Progenitor cell of endocrine pancreas (in vitro differentiated cells): ENCODE measurements around the gene PEMT. TPM values are rescaled to one million over a fixed set of nuclear protein-coding genes. Genes with fewer than 3 reads are reported as not detected.
A peak's percentile ranks its signal among the peaks of the same experiment; 100 is the strongest.

Source experiments
- DNase-seq: peaks from one replicate; pipeline ENCODE4 v3.0.0; 2021; ENCODE audit warnings: low spot score; ENCODE audit not compliant: unreplicated experiment
- H3K27ac Mint-ChIP-seq: 2 replicates; pipeline ENCODE4 v1.8.0; 2021; ENCODE audit warnings: mild to moderate bottlenecking, moderate library complexity, mixed read lengths
- H3K27me3 Mint-ChIP-seq: 2 replicates; pipeline ENCODE4 v1.8.0; 2021; ENCODE audit warnings: mixed read lengths
- H3K36me3 Mint-ChIP-seq: 2 replicates; pipeline ENCODE4 v1.8.0; 2022; ENCODE audit warnings: mixed read lengths; ENCODE audit not compliant: insufficient read depth
- H3K4me1 Mint-ChIP-seq: 2 replicates; pipeline ENCODE4 v1.8.0; 2021; ENCODE audit warnings: low read depth, mixed read lengths
- H3K4me3 Mint-ChIP-seq: 2 replicates; pipeline ENCODE4 v1.8.0; 2021; ENCODE audit warnings: low read depth, mild to moderate bottlenecking, moderate library complexity, mixed read lengths
- H3K9me3 Mint-ChIP-seq: 2 replicates; pipeline ENCODE4 v1.8.0; 2021; ENCODE audit warnings: low read depth, mixed read lengths
- total RNA-seq: library from RNA; stranded (reverse); gene quantifications from 2 replicates; pipeline ENCODE4 v1.2.1, GENCODE V29; 2021
- TF ChIP-seq, protein P1 (sequence below): fragments of 200-600 bp; sonication (generic); IDR thresholded peaks from one replicate; pipeline ENCODE4 v1.5.0; 2021; ENCODE audit warnings: antibody characterized with exemption, mild to moderate bottlenecking; ENCODE audit not compliant: unreplicated experiment

The PEMT gene
- total RNA-seq, 1 donor from 2014 or later = 67.0 TPM

DNA sequence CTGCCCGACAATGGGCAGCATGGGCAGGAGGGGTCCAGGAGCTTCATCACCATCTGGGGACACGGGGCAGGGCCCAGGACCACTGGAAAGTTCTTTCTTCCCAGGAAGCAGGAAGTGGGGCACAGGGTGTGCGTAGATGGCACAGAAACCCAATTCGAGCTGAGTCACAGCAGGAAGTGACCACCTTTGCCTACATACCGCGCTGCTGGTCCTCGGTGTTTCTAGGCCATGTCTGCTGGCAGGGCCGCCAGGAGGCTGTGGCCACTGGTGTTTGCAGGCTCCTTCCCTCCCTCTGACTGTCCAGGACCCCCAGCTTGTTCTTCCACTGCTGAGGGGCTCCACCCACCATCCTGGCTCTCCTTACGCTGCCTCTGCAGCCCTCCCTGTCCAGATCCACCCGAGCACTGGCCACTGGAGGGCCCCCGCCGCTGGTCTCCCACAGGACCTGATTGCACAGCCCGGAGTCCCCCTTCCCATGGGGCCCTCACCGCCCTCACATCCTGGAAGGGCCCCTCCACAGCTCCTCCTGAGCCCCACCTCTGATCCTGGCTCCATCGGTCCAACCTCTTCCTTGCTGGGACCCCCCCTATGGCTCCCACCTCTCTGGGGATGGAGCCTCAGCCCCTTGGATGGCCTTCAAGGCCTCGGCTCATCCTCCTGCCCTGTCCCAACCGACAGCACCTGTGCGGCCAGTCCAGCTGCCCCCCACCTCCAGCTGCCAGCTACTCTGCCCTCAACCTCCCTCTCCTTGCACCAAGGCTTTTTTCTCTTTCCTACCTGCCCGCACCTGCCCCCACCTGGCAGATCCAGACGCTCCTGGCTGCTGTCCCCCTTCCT is 80.8 kb downstream of the PEMT start:
- no peak for DNase-seq
- Mint-ChIP-seq H3K27ac (peak overlapping the region; percentile 20), H3K36me3 (no peaks in the 10 kb centered on the region), H3K4me3 (no peak overlapping the region), H3K4me1 (no peaks in the 10 kb centered on the region), H3K27me3 (no peaks in the 10 kb centered on the region), H3K9me3 (no peaks in the 10 kb centered on the region)
- TF ChIP-seq, protein P1, sequence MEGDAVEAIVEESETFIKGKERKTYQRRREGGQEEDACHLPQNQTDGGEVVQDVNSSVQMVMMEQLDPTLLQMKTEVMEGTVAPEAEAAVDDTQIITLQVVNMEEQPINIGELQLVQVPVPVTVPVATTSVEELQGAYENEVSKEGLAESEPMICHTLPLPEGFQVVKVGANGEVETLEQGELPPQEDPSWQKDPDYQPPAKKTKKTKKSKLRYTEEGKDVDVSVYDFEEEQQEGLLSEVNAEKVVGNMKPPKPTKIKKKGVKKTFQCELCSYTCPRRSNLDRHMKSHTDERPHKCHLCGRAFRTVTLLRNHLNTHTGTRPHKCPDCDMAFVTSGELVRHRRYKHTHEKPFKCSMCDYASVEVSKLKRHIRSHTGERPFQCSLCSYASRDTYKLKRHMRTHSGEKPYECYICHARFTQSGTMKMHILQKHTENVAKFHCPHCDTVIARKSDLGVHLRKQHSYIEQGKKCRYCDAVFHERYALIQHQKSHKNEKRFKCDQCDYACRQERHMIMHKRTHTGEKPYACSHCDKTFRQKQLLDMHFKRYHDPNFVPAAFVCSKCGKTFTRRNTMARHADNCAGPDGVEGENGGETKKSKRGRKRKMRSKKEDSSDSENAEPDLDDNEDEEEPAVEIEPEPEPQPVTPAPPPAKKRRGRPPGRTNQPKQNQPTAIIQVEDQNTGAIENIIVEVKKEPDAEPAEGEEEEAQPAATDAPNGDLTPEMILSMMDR = no peak

DNA sequence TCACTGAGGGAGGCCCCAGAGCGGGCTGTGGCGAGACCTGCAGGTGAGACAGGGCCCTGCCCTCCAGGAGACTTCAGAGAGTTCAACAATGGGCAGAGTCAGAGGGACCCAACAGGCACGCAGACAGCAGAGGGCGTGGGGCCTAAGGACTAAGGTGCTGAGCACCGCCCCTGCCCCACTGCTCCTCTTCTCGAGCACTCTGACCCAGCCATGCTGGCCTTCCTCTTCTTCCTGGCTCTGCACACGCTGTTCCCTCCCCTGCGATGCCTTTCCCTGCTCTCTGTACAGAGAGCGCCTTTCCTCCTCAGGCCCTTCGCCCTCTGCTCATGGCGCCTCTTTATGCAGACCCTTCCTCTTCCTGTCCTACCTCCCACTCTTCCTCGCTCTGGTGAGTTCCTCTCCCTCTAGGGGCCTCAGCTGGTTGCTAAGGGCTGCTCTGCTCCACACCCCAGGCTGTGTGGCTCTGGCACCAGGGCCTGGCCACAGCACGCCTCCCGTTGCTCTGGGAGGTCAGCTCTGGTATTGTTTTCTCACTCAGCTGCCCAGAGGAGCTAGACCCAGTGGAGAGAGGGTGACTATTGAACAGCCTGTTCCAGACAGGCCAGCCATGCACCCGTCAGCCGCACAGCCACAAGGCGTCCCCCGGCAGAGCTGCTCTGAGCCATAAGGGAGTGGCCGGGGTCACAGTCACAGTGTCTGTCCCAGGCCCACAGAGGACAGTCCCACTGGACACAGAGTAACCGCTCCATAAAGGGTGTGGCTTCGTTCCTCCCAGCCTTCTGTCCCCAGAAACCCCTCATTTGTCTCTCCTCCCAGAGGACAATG is 81.7 kb downstream of the PEMT start:
- Mint-ChIP-seq H3K27ac (no peak overlapping the region), H3K9me3 (no peaks in the 10 kb centered on the region), H3K27me3 (no peaks in the 10 kb centered on the region), H3K4me1 (no peaks in the 10 kb centered on the region), H3K4me3 (no peak overlapping the region), H3K36me3 (no peaks in the 10 kb centered on the region)
- DNase-seq = no peak
- TF ChIP-seq, protein P1 = no peak

DNA sequence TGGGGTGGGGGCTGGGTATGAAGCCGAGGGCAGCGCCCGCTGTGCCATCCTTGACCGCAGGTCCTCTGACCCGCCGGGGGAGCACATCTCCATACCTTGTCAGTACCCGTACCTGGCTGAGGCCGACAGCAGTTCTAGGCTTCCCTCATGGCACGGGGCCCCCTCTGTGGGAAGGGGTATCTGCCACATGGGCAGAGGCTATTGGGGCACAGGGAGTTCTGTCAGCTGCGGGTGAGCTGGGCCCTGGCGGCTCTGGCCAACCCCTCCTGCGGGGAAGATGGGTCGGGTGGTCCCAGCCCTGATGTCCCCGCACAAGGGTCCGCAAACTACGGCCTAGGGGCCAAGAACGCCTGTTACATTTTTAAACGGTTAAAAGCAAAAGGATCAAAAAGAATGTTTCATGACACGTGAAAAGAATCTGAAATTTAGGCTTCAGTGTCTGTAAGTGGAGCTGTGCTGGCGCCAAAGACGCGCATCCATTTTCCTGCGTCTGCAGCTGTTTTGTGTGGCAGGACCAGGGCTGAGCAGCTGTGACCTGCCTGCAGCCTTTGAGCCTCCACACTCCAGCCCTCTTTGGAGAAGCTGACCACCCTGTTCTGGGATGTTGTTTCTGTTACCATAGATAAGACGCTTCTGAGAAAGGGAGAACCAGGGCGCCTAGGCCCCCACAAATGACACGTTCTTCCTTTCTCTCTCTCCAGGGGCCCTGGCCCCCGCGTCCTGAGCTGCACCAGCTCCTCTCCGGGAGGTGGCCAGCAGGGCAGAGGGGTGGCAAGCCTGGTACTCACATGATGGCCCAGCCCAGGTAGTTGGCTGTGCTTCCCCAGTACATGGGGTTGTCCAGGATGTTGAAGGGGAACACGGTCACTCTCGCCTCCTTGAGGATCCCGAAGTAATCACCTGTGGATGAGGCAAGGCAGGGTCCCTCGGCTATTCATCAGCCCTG is 82.6 kb downstream of the PEMT start:
- Mint-ChIP-seq H3K4me1 (no peaks in the 10 kb centered on the region), H3K36me3 (no peaks in the 10 kb centered on the region), H3K9me3 (no peaks in the 10 kb centered on the region), H3K27me3 (no peaks in the 10 kb centered on the region), H3K4me3 (no peak overlapping the region), H3K27ac (no peak overlapping the region)
- TF ChIP-seq, protein P1 = no peak
- DNase-seq = no peak

DNA sequence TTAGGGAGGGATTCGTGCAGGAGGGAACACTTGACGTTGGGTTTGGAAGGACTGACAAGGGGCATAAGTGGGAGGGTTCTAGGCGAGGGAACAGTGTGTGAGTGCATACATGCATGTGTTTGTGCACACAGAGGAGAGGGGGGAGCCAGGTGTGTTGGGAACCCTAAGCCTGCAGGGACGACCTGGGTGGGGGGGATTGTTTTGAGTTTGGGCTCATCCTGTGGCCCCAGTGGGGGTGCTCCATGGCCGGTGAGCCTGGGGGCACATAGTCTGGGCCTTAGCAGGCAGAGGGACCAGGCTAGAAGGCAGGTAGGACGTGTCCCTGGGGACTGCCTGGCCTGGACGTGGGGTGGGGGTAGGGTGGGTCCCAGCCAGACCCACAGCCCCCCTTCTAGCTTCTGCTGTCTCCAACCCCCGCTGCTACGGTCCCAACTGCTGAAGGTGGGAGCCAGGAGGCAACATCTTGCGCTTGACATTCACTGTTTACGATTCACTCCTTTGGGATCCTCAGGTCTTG is 83.4 kb downstream of the PEMT start:
- no peak for DNase-seq
- H3K36me3 Mint-ChIP-seq = no peaks in the 10 kb centered on the region
- no peak overlapping the region for H3K27ac Mint-ChIP-seq
- no peaks in the 10 kb centered on the region for H3K27me3 Mint-ChIP-seq
- no peaks in the 10 kb centered on the region for H3K4me1 Mint-ChIP-seq
- no peaks in the 10 kb centered on the region for H3K9me3 Mint-ChIP-seq
- TF ChIP-seq, protein P1 = no peak
- H3K4me3 Mint-ChIP-seq = no peak overlapping the region
